Uterus (tissue), 4 donors: Measurements from ENCODE around the gene TTK. TPM values are rescaled to one million over a fixed set of nuclear protein-coding genes. Genes with fewer than 3 reads are reported as not detected.

Source experiments
- DNase-seq, 2 donors: peaks; one replicate each; pipeline ENCODE4 v3.0.0-alpha.2; 2019 to 2020
- H3K27ac ChIP-seq, 2 donors: fragments of 200-600 bp; sonication (generic); 1 replicate in 1 of 2; 2 replicates in 1 of 2; pipeline ENCODE4 v1.5.1; 2016 to 2018
- H3K27me3 ChIP-seq, 2 donors: fragments of 200-600 bp; sonication (generic); one replicate each; pipeline ENCODE4 v1.5.1; 2018 to 2019; ENCODE audit warnings: control low read depth in 1 of 2
- H3K36me3 ChIP-seq, 2 donors: fragments of 200-600 bp; sonication (generic); one replicate each; pipeline ENCODE4 v1.5.1; 2019; ENCODE audit warnings: control low read depth in 1 of 2
- H3K4me1 ChIP-seq, 2 donors: fragments of 200-600 bp; sonication (generic); one replicate each; pipeline ENCODE4 v1.5.1; 2018 to 2019; ENCODE audit warnings: control low read depth in 1 of 2
- H3K4me3 ChIP-seq, 2 donors: fragments of 200-600 bp; sonication (generic); 1 replicate in 1 of 2; 2 replicates in 1 of 2; pipeline ENCODE4 v1.5.1; 2018 to 2019; ENCODE audit warnings: mild to moderate bottlenecking in 1 of 2
- H3K9me3 ChIP-seq, 2 donors: fragments of 200-600 bp; sonication (generic); one replicate each; pipeline ENCODE4 v1.5.1; 2019; ENCODE audit warnings: control low read depth in 1 of 2
- CTCF ChIP-seq, 4 experiments: fragments of 200-600 bp in 2 of 4; fragments of 450-650 bp in 2 of 4; sonication (generic) in 2 of 4; IDR thresholded peaks; one replicate each; pipeline ENCODE4 v1.5.1; 2016 to 2019; ENCODE audit warnings: antibody characterized with exemption in 4 of 4, mild to moderate bottlenecking in 2 of 4, moderate library complexity in 1 of 4
- POLR2A ChIP-seq, 2 donors: fragments of 450-650 bp; IDR thresholded peaks; one replicate each; pipeline ENCODE4 v1.6.1; 2016; ENCODE audit warnings: antibody characterized with exemption in 2 of 2, mild to moderate bottlenecking in 1 of 2, moderate library complexity in 1 of 2
- intact Hi-C: fragments of 100-400 bp; cut with DNase I; formaldehyde crosslinking; loops from one replicate; pipeline ENCODE4 v1.15.1; 2023; ENCODE audit warnings: low total_unique reads
- total RNA-seq, 4 donors: library from RNA; depleted of rRNA in 3 of 4; stranded (reverse); fragments of >200 nt in 3 of 4; gene quantifications; one replicate each; pipeline versions ENCODE4 v1.1.0 to v1.2.4, GENCODE V29; 2014 to 2023
- donor health status: DM: yes; HTN: yes; CAD: no.

The TTK gene
- total RNA-seq, 4 donors from 2014 or later = 20.0 TPM; not detected in 3

- Histone ChIP-seq H3K36me3 (no peaks in the 10 kb centered on the region), H3K9me3 (no peaks in the 10 kb centered on the region), H3K27me3 (no peaks in the 10 kb centered on the region), H3K27ac (no peak overlapping the region), H3K4me1 (no peaks in the 10 kb centered on the region), H3K4me3 (no peak overlapping the region)
- no peak for DNase-seq
- TF ChIP-seq CTCF (IDR thresholded peaks at IDR 0.05) (no peak), POLR2A (IDR thresholded peaks at IDR 0.05) (no peak)
- intact Hi-C loops = no loop called here
Observed at GRCh38 chr6:80020381-80021120, 16.1 kb downstream of the TTK start.

- no peaks in the 10 kb centered on the region for H3K27me3 ChIP-seq
- H3K27ac ChIP-seq = no peak overlapping the region
- intact Hi-C loops = no loop called here
- H3K4me3 ChIP-seq = no peak overlapping the region
- H3K9me3 ChIP-seq = no peaks in the 10 kb centered on the region
- no peaks in the 10 kb centered on the region for H3K4me1 ChIP-seq
- no peak for TF ChIP-seq POLR2A (IDR thresholded peaks at IDR 0.05)
- H3K36me3 ChIP-seq = no peaks in the 10 kb centered on the region
- no peak for DNase-seq
Observed at GRCh38 chr6:80021131-80021530, 16.7 kb downstream of the TTK start.

- intact Hi-C loops = no loop called here
- no peak for DNase-seq
- H3K4me1 ChIP-seq = no peaks in the 10 kb centered on the region
Observed at GRCh38 chr6:80021591-80021990, 17.1 kb downstream of the TTK start.

GRCh38 chr6:80022803-80023202 is 18.4 kb downstream of the TTK start:
- intact Hi-C loops = no loop called here
- Histone ChIP-seq H3K9me3 (no peaks in the 10 kb centered on the region), H3K36me3 (no peaks in the 10 kb centered on the region), H3K4me3 (no peak overlapping the region), H3K27ac (no peak overlapping the region), H3K27me3 (no peaks in the 10 kb centered on the region), H3K4me1 (no peaks in the 10 kb centered on the region)
- TF ChIP-seq CTCF (IDR thresholded peaks at IDR 0.05) (no peak), POLR2A (IDR thresholded peaks at IDR 0.05) (no peak)
- no peak for DNase-seq

More at GRCh38 chr6:80021591-80021990, 17.1 kb downstream of the TTK start:
- Histone ChIP-seq H3K4me3 (no peak overlapping the region), H3K27ac (no peak overlapping the region), H3K27me3 (no peaks in the 10 kb centered on the region), H3K9me3 (no peaks in the 10 kb centered on the region), H3K36me3 (no peaks in the 10 kb centered on the region)
- TF ChIP-seq CTCF (IDR thresholded peaks at IDR 0.05) = no peak
- TF ChIP-seq POLR2A (IDR thresholded peaks at IDR 0.05) = no peak

- Histone ChIP-seq H3K36me3 (no peaks in the 10 kb centered on the region), H3K27ac (no peak overlapping the region), H3K4me3 (no peak overlapping the region), H3K4me1 (no peaks in the 10 kb centered on the region), H3K27me3 (no peaks in the 10 kb centered on the region), H3K9me3 (no peaks in the 10 kb centered on the region)
- intact Hi-C loops = no loop called here
- DNase-seq = no peak
- TF ChIP-seq CTCF (IDR thresholded peaks at IDR 0.05) = no peak
- no peak for TF ChIP-seq POLR2A (IDR thresholded peaks at IDR 0.05)
Observed at GRCh38 chr6:80028589-80028988, 24.1 kb downstream of the TTK start.
